Gastrocnemius medialis (tissue), 4 donors: Measurements from ENCODE around the gene PRKAA2.

ENCODE experiments used
- POLR2A ChIP-seq, 2 donors: fragments of 450-650 bp; IDR thresholded peaks; one replicate each; pipeline ENCODE4 v1.6.1; 2017; ENCODE audit warnings: antibody characterized with exemption in 2 of 2, mild to moderate bottlenecking in 2 of 2, moderate library complexity in 2 of 2
- TF ChIP-seq, protein P1 (sequence below), 5 experiments: fragments of 450-650 bp in 3 of 5; fragments of 200-600 bp in 2 of 5; sonication (generic) in 2 of 5; IDR thresholded peaks in 4 of 5; conservative IDR thresholded peaks in 1 of 5; 1 replicate in 4 of 5; 2 replicates in 1 of 5; pipeline ENCODE4 v1.5.1; 2016 to 2019; ENCODE audit warnings: antibody characterized with exemption in 5 of 5, mild to moderate bottlenecking in 3 of 5, moderate library complexity in 3 of 5

DNA sequence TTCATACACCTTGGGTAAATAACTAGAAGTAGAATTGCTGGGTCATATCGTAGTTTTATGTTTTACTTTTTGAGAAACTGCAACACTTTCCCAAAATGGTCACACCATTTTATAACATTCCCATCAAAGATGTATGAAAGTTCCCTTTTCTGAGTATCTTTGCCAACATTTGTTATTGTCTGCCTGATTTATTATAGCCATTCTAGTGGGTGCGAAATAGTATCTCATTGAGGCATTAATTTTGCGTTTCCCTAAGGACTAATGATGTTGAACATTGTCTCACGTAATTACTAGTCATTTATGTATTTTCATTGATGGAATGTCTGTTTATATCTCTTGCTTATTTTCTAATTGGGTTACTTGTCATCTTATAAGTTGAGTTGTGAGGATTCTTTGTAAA lies 3.4 kb downstream of the PRKAA2 start:
- no peak for TF ChIP-seq POLR2A (IDR thresholded peaks at IDR 0.05)
- TF ChIP-seq, protein P1, sequence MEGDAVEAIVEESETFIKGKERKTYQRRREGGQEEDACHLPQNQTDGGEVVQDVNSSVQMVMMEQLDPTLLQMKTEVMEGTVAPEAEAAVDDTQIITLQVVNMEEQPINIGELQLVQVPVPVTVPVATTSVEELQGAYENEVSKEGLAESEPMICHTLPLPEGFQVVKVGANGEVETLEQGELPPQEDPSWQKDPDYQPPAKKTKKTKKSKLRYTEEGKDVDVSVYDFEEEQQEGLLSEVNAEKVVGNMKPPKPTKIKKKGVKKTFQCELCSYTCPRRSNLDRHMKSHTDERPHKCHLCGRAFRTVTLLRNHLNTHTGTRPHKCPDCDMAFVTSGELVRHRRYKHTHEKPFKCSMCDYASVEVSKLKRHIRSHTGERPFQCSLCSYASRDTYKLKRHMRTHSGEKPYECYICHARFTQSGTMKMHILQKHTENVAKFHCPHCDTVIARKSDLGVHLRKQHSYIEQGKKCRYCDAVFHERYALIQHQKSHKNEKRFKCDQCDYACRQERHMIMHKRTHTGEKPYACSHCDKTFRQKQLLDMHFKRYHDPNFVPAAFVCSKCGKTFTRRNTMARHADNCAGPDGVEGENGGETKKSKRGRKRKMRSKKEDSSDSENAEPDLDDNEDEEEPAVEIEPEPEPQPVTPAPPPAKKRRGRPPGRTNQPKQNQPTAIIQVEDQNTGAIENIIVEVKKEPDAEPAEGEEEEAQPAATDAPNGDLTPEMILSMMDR (IDR thresholded peaks at IDR 0.05 in 4 of 5, conservative IDR thresholded peaks at IDR 0.05 in 1 of 5): no peak
